ENCODE results near the gene MICALL2. TPM values are rescaled to one million over a fixed set of nuclear protein-coding genes. Genes with fewer than 3 reads are reported as not detected.

The MICALL2 gene
- total and polyA plus RNA-seq, 4 donors: 2.9 to 16.3 (median 7.6) TPM

DNA sequence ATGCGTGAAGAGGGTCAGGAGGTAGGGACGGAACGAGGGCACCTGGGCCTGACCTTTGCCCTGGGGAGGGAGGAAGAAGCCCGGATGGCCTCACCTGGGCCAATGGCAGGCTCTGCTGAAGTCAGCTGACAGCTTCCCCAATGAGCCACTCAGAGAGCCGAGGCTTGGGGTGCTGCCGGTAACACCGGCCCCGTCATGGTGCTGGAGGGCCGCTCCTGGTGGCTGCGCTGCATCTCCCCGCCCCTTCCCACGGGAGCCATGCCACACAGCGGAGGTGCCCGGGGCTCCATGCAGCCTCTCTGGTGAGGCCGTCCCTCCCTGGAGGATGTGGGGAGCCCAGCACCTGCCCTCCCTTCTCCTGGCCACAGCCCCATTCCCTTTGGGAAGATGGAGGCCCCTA is 17.6 kb upstream of the MICALL2 start (continued):
- TF ChIP-seq, protein P1, sequence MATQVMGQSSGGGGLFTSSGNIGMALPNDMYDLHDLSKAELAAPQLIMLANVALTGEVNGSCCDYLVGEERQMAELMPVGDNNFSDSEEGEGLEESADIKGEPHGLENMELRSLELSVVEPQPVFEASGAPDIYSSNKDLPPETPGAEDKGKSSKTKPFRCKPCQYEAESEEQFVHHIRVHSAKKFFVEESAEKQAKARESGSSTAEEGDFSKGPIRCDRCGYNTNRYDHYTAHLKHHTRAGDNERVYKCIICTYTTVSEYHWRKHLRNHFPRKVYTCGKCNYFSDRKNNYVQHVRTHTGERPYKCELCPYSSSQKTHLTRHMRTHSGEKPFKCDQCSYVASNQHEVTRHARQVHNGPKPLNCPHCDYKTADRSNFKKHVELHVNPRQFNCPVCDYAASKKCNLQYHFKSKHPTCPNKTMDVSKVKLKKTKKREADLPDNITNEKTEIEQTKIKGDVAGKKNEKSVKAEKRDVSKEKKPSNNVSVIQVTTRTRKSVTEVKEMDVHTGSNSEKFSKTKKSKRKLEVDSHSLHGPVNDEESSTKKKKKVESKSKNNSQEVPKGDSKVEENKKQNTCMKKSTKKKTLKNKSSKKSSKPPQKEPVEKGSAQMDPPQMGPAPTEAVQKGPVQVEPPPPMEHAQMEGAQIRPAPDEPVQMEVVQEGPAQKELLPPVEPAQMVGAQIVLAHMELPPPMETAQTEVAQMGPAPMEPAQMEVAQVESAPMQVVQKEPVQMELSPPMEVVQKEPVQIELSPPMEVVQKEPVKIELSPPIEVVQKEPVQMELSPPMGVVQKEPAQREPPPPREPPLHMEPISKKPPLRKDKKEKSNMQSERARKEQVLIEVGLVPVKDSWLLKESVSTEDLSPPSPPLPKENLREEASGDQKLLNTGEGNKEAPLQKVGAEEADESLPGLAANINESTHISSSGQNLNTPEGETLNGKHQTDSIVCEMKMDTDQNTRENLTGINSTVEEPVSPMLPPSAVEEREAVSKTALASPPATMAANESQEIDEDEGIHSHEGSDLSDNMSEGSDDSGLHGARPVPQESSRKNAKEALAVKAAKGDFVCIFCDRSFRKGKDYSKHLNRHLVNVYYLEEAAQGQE (IDR thresholded peaks at IDR 0.05): no peak

DNA sequence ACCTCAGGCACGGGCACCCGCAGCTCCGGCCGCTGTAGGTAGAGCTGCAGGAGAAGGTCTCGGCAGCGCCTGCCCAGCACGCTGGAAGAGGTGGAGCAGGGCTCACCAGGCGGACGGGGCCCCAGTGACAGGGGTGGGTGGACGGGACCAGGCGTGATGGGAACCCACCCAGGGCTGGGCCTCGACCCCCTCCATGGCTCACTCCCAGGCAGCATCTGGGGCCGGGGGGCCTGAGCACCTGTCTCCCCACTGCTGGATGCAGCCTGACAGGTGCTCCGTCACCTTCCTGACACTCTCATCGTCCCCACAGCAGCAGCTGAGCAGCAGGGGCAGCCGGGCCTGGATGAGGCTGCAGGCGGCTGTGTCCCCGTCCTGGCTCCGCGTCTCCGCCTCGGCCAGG is 16.7 kb upstream of the MICALL2 start:
- no peak overlapping the region for H3K4me3 ChIP-seq (ENCODE audit: low read depth in 1 of 3, low read length in 3 of 3)
- H3K4me1 ChIP-seq (ENCODE audit: control insufficient read depth in 4 of 4, insufficient read depth in 4 of 4, low read length in 3 of 4): no peaks in the 10 kb centered on the region
- no peaks in the 10 kb centered on the region for H3K9me3 ChIP-seq (ENCODE audit: control insufficient read depth in 4 of 4, low read length in 3 of 4)
- DNase-seq (ENCODE audit: low spot score): no peak
- 97% methylated on average over 22 of the region's 22 CpGs for WGBS
- TF ChIP-seq RXRA (IDR thresholded peaks at IDR 0.05): no peak
- TF ChIP-seq GABPA (IDR thresholded peaks at IDR 0.05 in 1 of 2, conservative IDR thresholded peaks at IDR 0.05 in 1 of 2): no peak
- TF ChIP-seq, protein P2, sequence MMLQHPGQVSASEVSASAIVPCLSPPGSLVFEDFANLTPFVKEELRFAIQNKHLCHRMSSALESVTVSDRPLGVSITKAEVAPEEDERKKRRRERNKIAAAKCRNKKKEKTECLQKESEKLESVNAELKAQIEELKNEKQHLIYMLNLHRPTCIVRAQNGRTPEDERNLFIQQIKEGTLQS (IDR thresholded peaks at IDR 0.05): no peak
- TF ChIP-seq FOXA2 (IDR thresholded peaks at IDR 0.05): no peak
- TF ChIP-seq, protein P3, sequence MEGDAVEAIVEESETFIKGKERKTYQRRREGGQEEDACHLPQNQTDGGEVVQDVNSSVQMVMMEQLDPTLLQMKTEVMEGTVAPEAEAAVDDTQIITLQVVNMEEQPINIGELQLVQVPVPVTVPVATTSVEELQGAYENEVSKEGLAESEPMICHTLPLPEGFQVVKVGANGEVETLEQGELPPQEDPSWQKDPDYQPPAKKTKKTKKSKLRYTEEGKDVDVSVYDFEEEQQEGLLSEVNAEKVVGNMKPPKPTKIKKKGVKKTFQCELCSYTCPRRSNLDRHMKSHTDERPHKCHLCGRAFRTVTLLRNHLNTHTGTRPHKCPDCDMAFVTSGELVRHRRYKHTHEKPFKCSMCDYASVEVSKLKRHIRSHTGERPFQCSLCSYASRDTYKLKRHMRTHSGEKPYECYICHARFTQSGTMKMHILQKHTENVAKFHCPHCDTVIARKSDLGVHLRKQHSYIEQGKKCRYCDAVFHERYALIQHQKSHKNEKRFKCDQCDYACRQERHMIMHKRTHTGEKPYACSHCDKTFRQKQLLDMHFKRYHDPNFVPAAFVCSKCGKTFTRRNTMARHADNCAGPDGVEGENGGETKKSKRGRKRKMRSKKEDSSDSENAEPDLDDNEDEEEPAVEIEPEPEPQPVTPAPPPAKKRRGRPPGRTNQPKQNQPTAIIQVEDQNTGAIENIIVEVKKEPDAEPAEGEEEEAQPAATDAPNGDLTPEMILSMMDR (IDR thresholded peaks at IDR 0.05; ENCODE audit: low read depth, low read length, missing input control): no peak
- no peak for TF ChIP-seq JUND (IDR thresholded peaks at IDR 0.05)
- TF ChIP-seq SP1 (IDR thresholded peaks at IDR 0.05): no peak
- no peak for TF ChIP-seq EGR1 (IDR thresholded peaks at IDR 0.05; ENCODE audit: low read depth in 2 of 2)
- TF ChIP-seq, protein P4, sequence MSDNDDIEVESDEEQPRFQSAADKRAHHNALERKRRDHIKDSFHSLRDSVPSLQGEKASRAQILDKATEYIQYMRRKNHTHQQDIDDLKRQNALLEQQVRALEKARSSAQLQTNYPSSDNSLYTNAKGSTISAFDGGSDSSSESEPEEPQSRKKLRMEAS (IDR thresholded peaks at IDR 0.05): no peak
- TF ChIP-seq TAF1 (conservative IDR thresholded peaks at IDR 0.05): no peak
- no peak for TF ChIP-seq YY1 (IDR thresholded peaks at IDR 0.05)
- TF ChIP-seq FOXA1 (IDR thresholded peaks at IDR 0.05): no peak
- no peak for TF ChIP-seq NR2F2 (IDR thresholded peaks at IDR 0.05)
- TF ChIP-seq RAD21 (IDR thresholded peaks at IDR 0.05): no peak
- no peak for TF ChIP-seq HNF4A (conservative IDR thresholded peaks at IDR 0.05)
- TF ChIP-seq, protein P1 (IDR thresholded peaks at IDR 0.05): no peak
- TF ChIP-seq, protein P5, sequence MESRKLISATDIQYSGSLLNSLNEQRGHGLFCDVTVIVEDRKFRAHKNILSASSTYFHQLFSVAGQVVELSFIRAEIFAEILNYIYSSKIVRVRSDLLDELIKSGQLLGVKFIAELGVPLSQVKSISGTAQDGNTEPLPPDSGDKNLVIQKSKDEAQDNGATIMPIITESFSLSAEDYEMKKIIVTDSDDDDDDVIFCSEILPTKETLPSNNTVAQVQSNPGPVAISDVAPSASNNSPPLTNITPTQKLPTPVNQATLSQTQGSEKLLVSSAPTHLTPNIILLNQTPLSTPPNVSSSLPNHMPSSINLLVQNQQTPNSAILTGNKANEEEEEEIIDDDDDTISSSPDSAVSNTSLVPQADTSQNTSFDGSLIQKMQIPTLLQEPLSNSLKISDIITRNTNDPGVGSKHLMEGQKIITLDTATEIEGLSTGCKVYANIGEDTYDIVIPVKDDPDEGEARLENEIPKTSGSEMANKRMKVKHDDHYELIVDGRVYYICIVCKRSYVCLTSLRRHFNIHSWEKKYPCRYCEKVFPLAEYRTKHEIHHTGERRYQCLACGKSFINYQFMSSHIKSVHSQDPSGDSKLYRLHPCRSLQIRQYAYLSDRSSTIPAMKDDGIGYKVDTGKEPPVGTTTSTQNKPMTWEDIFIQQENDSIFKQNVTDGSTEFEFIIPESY (IDR thresholded peaks at IDR 0.05): no peak
- no peak overlapping the region for H3K9ac ChIP-seq (ENCODE audit: low read depth in 1 of 2, low read length in 2 of 2)
- H3K36me3 ChIP-seq (ENCODE audit: control insufficient read depth in 4 of 4, insufficient read depth in 3 of 4, low read depth in 1 of 4, low read length in 3 of 4): peaks cover 7 to 71% (median 27%) of the 10 kb centered on the region in 4 donors
- H3K27me3 ChIP-seq (ENCODE audit: control insufficient read depth in 4 of 4, insufficient read depth in 4 of 4, low read length in 3 of 4): no peaks in the 10 kb centered on the region
- no peak overlapping the region for H3K27ac ChIP-seq (ENCODE audit: low read depth in 1 of 2, low read length in 2 of 2)

Data from liver (tissue), 9 donors.